Keratinocyte (primary cell): Measurements from ENCODE around the gene NCK2. TPM values are rescaled to one million over a fixed set of nuclear protein-coding genes. Genes with fewer than 3 reads are reported as not detected.

ENCODE experiments used
- DNase-seq: peaks from one replicate; pipeline ENCODE4 v3.0.0-alpha.2; 2011; ENCODE audit warnings: low read depth, missing footprints, low spot score
- FAIRE-seq: peaks from 2 replicates; lab custom pipeline; 2011; peaks lifted over from hg19 to GRCh38; lab: Jason Lieb, UNC
- H2AFZ ChIP-seq: 2 replicates; pipeline ENCODE4 v1.6.0; 2012; ENCODE audit warnings: low read length, control low read depth, inconsistent platforms; ENCODE audit not compliant: control insufficient read depth
- H3K27ac ChIP-seq: 2 replicates; pipeline ENCODE4 v1.5.1; 2011; ENCODE audit warnings: low read length; ENCODE audit not compliant: control insufficient read depth, insufficient read depth
- H3K27me3 ChIP-seq: 3 replicates; pipeline ENCODE4 v1.6.0; 2011; ENCODE audit warnings: low read length; ENCODE audit not compliant: control insufficient read depth, insufficient read depth; ENCODE audit errors: extremely low read depth
- H3K36me3 ChIP-seq, 2 experiments: 2 replicates in 1 of 2; 3 replicates in 1 of 2; pipeline ENCODE4 v1.5.1; 2011; ENCODE audit warnings: low read length in 2 of 2, mild to moderate bottlenecking in 1 of 2; ENCODE audit not compliant: control insufficient read depth in 2 of 2, insufficient read depth in 2 of 2; ENCODE audit errors: extremely low read depth in 1 of 2
- H3K4me1 ChIP-seq: 3 replicates; pipeline ENCODE4 v1.5.1; 2011; ENCODE audit warnings: low read length; ENCODE audit not compliant: control insufficient read depth, insufficient read depth; ENCODE audit errors: extremely low read depth
- H3K4me2 ChIP-seq: 3 replicates; pipeline ENCODE4 v1.6.0; 2011; ENCODE audit warnings: low read depth, low read length; ENCODE audit not compliant: control insufficient read depth, insufficient read depth; ENCODE audit errors: extremely low read depth
- H3K4me3 ChIP-seq, 3 experiments: fragments of 200-600 bp in 1 of 3; sonication (generic) in 1 of 3; 2 replicates in 2 of 3; 3 replicates in 1 of 3; pipeline ENCODE4 v1.5.1; 2011 to 2016; ENCODE audit warnings: low read length in 3 of 3, mild to moderate bottlenecking in 3 of 3, control low read depth in 2 of 3, inconsistent platforms in 1 of 3, low read depth in 1 of 3, mixed read lengths in 1 of 3, mixed run types in 1 of 3, moderate library complexity in 1 of 3; ENCODE audit not compliant: control insufficient read depth in 2 of 3, insufficient read depth in 2 of 3; ENCODE audit errors: extremely low read depth in 1 of 3
- H3K79me2 ChIP-seq: 2 replicates; pipeline ENCODE4 v1.6.0; 2012; ENCODE audit warnings: low read length; ENCODE audit not compliant: control insufficient read depth, insufficient read depth
- H3K9ac ChIP-seq: 3 replicates; pipeline ENCODE4 v1.6.0; 2011; ENCODE audit warnings: low read length; ENCODE audit not compliant: control insufficient read depth, insufficient read depth; ENCODE audit errors: extremely low read depth
- H3K9me1 ChIP-seq: 3 replicates; pipeline ENCODE4 v1.6.0; 2011; ENCODE audit warnings: low read length; ENCODE audit not compliant: control insufficient read depth, insufficient read depth; ENCODE audit errors: extremely low read depth
- H3K9me3 ChIP-seq: 2 replicates; pipeline ENCODE4 v1.5.1; 2012; ENCODE audit warnings: low read depth, low read length; ENCODE audit not compliant: control insufficient read depth
- H4K20me1 ChIP-seq: 3 replicates; pipeline ENCODE4 v1.6.0; 2011; ENCODE audit warnings: low read length; ENCODE audit not compliant: control insufficient read depth, insufficient read depth; ENCODE audit errors: extremely low read depth
- EZH2 ChIP-seq: IDR thresholded peaks from one replicate; pipeline ENCODE4 v1.6.1; 2012; ENCODE audit warnings: inconsistent platforms, mild to moderate bottlenecking, low read length, moderate library complexity
- dilution Hi-C: fragments of 300-500 bp; cut with MboI; formaldehyde crosslinking; loops from one replicate; pipeline ENCODE4 v1.7.0; 2020; ENCODE audit warnings: low sequenced_read_pairs; ENCODE audit not compliant: extremely low pct_ligation_motif_present
- polyA plus RNA-seq, 5 experiments: library from polyadenylated mRNA; depleted of rRNA in 3 of 5; stranded (reverse) in 3 of 5; stranded (forward) in 1 of 5; unstranded in 1 of 5; fragments of >200 nt; gene quantifications; 1 replicate in 1 of 5; 2 replicates in 3 of 5; 3 replicates in 1 of 5; pipeline versions ENCODE4 v1.2.1 to v1.2.3, GENCODE V29; 2011 to 2012; ENCODE audit warnings: missing spikeins in 2 of 5, low read depth in 1 of 5, low replicate concordance in 1 of 5
- TF ChIP-seq, protein P1 (sequence below), 3 experiments: IDR thresholded peaks in 1 of 3; conservative IDR thresholded peaks in 1 of 3; optimal IDR thresholded peaks in 1 of 3; 2 replicates in 2 of 3; 3 replicates in 1 of 3; pipeline versions ENCODE3 to v1.5.1; 2011; ENCODE audit warnings: low read length in 3 of 3, mild to moderate bottlenecking in 3 of 3, moderate library complexity in 2 of 3, control low read depth in 1 of 3, inconsistent platforms in 1 of 3; ENCODE audit not compliant: insufficient read depth in 2 of 3; ENCODE audit errors: extremely low read depth in 1 of 3

The NCK2 gene
- polyA plus RNA-seq, 1 donor (not counting 4 experiments of a cell fraction or from before 2014, with no cell fraction given), result 31.4 TPM

DNA sequence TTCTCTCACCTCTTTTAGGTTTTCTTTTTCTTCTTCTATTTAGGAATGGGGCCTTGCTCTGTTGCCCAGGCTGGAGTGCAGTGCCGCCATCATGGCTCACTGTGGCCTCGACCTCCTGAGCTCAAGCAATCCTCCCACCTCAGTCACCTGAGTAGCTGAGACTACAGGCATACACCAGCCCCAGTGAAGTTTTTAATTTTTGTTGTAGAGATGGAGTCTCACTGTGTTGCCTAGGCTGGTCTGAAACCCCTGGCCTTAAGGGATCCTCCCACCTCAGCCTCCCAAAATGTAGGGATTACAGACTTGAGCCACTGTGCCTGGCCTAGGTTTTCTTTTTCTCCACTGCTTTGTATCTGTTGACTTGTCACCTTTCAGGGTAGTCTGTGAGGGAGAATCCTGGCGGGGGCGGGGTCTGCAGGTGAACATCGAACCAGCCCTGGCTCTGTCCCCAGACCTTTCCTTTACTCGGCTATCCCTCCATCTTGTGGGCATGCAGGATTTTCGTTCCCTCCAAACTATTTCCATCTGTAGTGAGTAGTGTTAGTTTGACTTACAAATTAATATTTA is 21.7 kb downstream of the NCK2 start:
- FAIRE-seq (no peak), DNase-seq (no peak)
- Histone ChIP-seq H4K20me1 (peaks cover 14% of the 10 kb centered on the region), H3K9me1 (peaks cover 2% of the 10 kb centered on the region), H3K27ac (no peak overlapping the region), H3K4me1 (peaks cover 14% of the 10 kb centered on the region), H2AFZ (no peak overlapping the region), H3K36me3 (peaks cover 8 to 9% of the 10 kb centered on the region in 2 experiments), H3K79me2 (peaks cover 80% of the 10 kb centered on the region), H3K9ac (no peak overlapping the region), H3K4me2 (no peak overlapping the region), H3K4me3 (no peak overlapping the region), H3K9me3 (no peaks in the 10 kb centered on the region), H3K27me3 (no peaks in the 10 kb centered on the region)
- TF ChIP-seq, protein P1, sequence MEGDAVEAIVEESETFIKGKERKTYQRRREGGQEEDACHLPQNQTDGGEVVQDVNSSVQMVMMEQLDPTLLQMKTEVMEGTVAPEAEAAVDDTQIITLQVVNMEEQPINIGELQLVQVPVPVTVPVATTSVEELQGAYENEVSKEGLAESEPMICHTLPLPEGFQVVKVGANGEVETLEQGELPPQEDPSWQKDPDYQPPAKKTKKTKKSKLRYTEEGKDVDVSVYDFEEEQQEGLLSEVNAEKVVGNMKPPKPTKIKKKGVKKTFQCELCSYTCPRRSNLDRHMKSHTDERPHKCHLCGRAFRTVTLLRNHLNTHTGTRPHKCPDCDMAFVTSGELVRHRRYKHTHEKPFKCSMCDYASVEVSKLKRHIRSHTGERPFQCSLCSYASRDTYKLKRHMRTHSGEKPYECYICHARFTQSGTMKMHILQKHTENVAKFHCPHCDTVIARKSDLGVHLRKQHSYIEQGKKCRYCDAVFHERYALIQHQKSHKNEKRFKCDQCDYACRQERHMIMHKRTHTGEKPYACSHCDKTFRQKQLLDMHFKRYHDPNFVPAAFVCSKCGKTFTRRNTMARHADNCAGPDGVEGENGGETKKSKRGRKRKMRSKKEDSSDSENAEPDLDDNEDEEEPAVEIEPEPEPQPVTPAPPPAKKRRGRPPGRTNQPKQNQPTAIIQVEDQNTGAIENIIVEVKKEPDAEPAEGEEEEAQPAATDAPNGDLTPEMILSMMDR (optimal IDR thresholded peaks at IDR 0.05 in 1 of 3, IDR thresholded peaks at IDR 0.05 in 1 of 3, conservative IDR thresholded peaks at IDR 0.05 in 1 of 3; ENCODE audit: extremely low read depth in 1 of 3, insufficient read depth in 2 of 3, low read length in 3 of 3), result no peak
- no peak for TF ChIP-seq EZH2
- dilution Hi-C loops, result loop anchor here (25.0 kb wide), 1 partner anchor 204 kb away; no protein-coding TSS in a partner anchor

DNA sequence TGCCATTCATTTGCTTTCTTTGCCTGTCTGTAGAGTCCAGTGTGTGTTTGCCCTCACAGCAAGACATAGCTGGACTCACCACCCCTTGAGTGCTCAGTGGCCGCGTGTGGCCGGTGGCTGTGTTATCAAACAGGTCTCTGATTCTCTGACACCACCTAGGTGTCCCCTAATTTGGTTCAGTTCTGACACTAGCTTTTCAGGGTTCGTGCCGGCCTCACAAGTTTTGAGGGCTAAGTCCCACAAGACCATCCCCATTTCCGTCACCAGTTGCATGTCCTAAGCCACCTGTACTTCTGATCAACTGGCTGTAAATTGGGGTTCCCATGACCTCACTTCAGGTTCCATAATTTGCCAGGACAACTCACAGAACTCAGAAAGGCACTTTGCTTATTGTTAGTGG is 23.5 kb downstream of the NCK2 start:
- TF ChIP-seq, protein P1 (optimal IDR thresholded peaks at IDR 0.05 in 1 of 3, IDR thresholded peaks at IDR 0.05 in 1 of 3, conservative IDR thresholded peaks at IDR 0.05 in 1 of 3; ENCODE audit: extremely low read depth in 1 of 3, insufficient read depth in 2 of 3, low read length in 3 of 3), result no peak
- TF ChIP-seq EZH2, result no peak
- FAIRE-seq (no peak), DNase-seq (no peak)
- no peak overlapping the region for H2AFZ ChIP-seq
- dilution Hi-C loops, result loop anchor here (25.0 kb wide), 1 partner anchor 206 kb away; no protein-coding TSS in a partner anchor
- H3K27me3 ChIP-seq, result no peaks in the 10 kb centered on the region
- H3K4me2 ChIP-seq, result no peak overlapping the region
- H3K9ac ChIP-seq, result no peak overlapping the region
- H3K9me3 ChIP-seq, result no peaks in the 10 kb centered on the region
- peaks cover 79% of the 10 kb centered on the region for H3K79me2 ChIP-seq
- peaks cover 2% of the 10 kb centered on the region for H3K9me1 ChIP-seq
- H3K4me1 ChIP-seq, result peaks cover 14% of the 10 kb centered on the region
- peaks cover 9 to 10% of the 10 kb centered on the region in 2 experiments for H3K36me3 ChIP-seq
- no peak overlapping the region for H3K27ac ChIP-seq
- peaks cover 14% of the 10 kb centered on the region for H4K20me1 ChIP-seq
- H3K4me3 ChIP-seq, result no peak overlapping the region
